Measurements from ENCODE around the gene ERBIN.

Gene ERBIN

GRCh38 chr5:65992630-65993029 is 66.3 kb downstream of the ERBIN start:
- H3K9ac ChIP-seq (ENCODE audit: low read length in 5 of 5) = no peak overlapping the region
- no peak overlapping the region for H3K27ac ChIP-seq (ENCODE audit: low read depth, low read length)
- H3K9me3 ChIP-seq (ENCODE audit: control insufficient read depth in 5 of 5, low read length in 5 of 5) = no peaks in the 10 kb centered on the region
- no peaks in the 10 kb centered on the region for H3K27me3 ChIP-seq (ENCODE audit: control insufficient read depth in 5 of 5, insufficient read depth in 4 of 5, low read length in 5 of 5)
- H3K36me3 ChIP-seq (ENCODE audit: control insufficient read depth in 5 of 5, insufficient read depth in 5 of 5, low read length in 5 of 5) = peaks cover 0 to 20% (median 2%) of the 10 kb centered on the region in 5 donors
- no peak overlapping the region for H3K4me3 ChIP-seq (ENCODE audit: low read depth in 1 of 5, low read length in 5 of 5)
- H3K4me1 ChIP-seq (ENCODE audit: control insufficient read depth in 5 of 5, insufficient read depth in 5 of 5, low read length in 5 of 5) = no peaks in the 10 kb centered on the region

- H3K4me3 ChIP-seq (ENCODE audit: low read depth in 1 of 5, low read length in 5 of 5) = no peak overlapping the region
- H3K9me3 ChIP-seq (ENCODE audit: control insufficient read depth in 5 of 5, low read length in 5 of 5) = no peaks in the 10 kb centered on the region
- H3K9ac ChIP-seq (ENCODE audit: low read length in 5 of 5) = no peak overlapping the region
- no peak overlapping the region for H3K27ac ChIP-seq (ENCODE audit: low read depth, low read length)
- H3K36me3 ChIP-seq (ENCODE audit: control insufficient read depth in 5 of 5, insufficient read depth in 5 of 5, low read length in 5 of 5) = peaks cover 2 to 20% (median 2%) of the 10 kb centered on the region in 5 donors
- H3K4me1 ChIP-seq (ENCODE audit: control insufficient read depth in 5 of 5, insufficient read depth in 5 of 5, low read length in 5 of 5) = no peaks in the 10 kb centered on the region
- no peaks in the 10 kb centered on the region for H3K27me3 ChIP-seq (ENCODE audit: control insufficient read depth in 5 of 5, insufficient read depth in 4 of 5, low read length in 5 of 5)
Measured at GRCh38 chr5:65994117-65994786, 67.9 kb downstream of the ERBIN start.

GRCh38 chr5:65999061-65999723 is 72.8 kb downstream of the ERBIN start:
- no peak overlapping the region for H3K4me3 ChIP-seq (ENCODE audit: low read depth in 1 of 5, low read length in 5 of 5)
- H3K4me1 ChIP-seq (ENCODE audit: control insufficient read depth in 5 of 5, insufficient read depth in 5 of 5, low read length in 5 of 5) = no peaks in the 10 kb centered on the region
- no peaks in the 10 kb centered on the region for H3K9me3 ChIP-seq (ENCODE audit: control insufficient read depth in 5 of 5, low read length in 5 of 5)
- no peak overlapping the region for H3K27ac ChIP-seq (ENCODE audit: low read depth, low read length)
- H3K9ac ChIP-seq (ENCODE audit: low read length in 5 of 5) = no peak overlapping the region
- H3K27me3 ChIP-seq (ENCODE audit: control insufficient read depth in 5 of 5, insufficient read depth in 4 of 5, low read length in 5 of 5) = no peaks in the 10 kb centered on the region
- H3K36me3 ChIP-seq (ENCODE audit: control insufficient read depth in 5 of 5, insufficient read depth in 5 of 5, low read length in 5 of 5) = peaks cover 2 to 21% (median 2%) of the 10 kb centered on the region in 5 donors

- no peak overlapping the region for H3K4me3 ChIP-seq (ENCODE audit: low read depth in 1 of 5, low read length in 5 of 5)
- peaks cover 0 to 9% (median 2%) of the 10 kb centered on the region in 5 donors for H3K36me3 ChIP-seq (ENCODE audit: control insufficient read depth in 5 of 5, insufficient read depth in 5 of 5, low read length in 5 of 5)
- H3K27me3 ChIP-seq (ENCODE audit: control insufficient read depth in 5 of 5, insufficient read depth in 4 of 5, low read length in 5 of 5) = no peaks in the 10 kb centered on the region
Measured at GRCh38 chr5:66001952-66002351, 75.6 kb downstream of the ERBIN start.

GRCh38 chr5:66002415-66002814 is 76.0 kb downstream of the ERBIN start:
- Histone ChIP-seq H3K27me3 (ENCODE audit: control insufficient read depth in 5 of 5, insufficient read depth in 4 of 5, low read length in 5 of 5) (no peaks in the 10 kb centered on the region), H3K27ac (ENCODE audit: low read depth, low read length) (no peak overlapping the region), H3K4me3 (ENCODE audit: low read depth in 1 of 5, low read length in 5 of 5) (no peak overlapping the region), H3K9me3 (ENCODE audit: control insufficient read depth in 5 of 5, low read length in 5 of 5) (no peaks in the 10 kb centered on the region), H3K9ac (ENCODE audit: low read length in 5 of 5) (no peak overlapping the region), H3K36me3 (ENCODE audit: control insufficient read depth in 5 of 5, insufficient read depth in 5 of 5, low read length in 5 of 5) (peaks cover 0 to 5% (median 2%) of the 10 kb centered on the region in 5 donors), H3K4me1 (ENCODE audit: control insufficient read depth in 5 of 5, insufficient read depth in 5 of 5, low read length in 5 of 5) (no peaks in the 10 kb centered on the region)

More at GRCh38 chr5:66001952-66002351, 75.6 kb downstream of the ERBIN start:
- H3K9me3 ChIP-seq (ENCODE audit: control insufficient read depth in 5 of 5, low read length in 5 of 5) = no peaks in the 10 kb centered on the region
- no peak overlapping the region for H3K27ac ChIP-seq (ENCODE audit: low read depth, low read length)
- H3K9ac ChIP-seq (ENCODE audit: low read length in 5 of 5) = no peak overlapping the region
- H3K4me1 ChIP-seq (ENCODE audit: control insufficient read depth in 5 of 5, insufficient read depth in 5 of 5, low read length in 5 of 5) = no peaks in the 10 kb centered on the region

GRCh38 chr5:66004216-66004615 is 77.8 kb downstream of the ERBIN start:
- Histone ChIP-seq H3K9me3 (ENCODE audit: control insufficient read depth in 5 of 5, low read length in 5 of 5) (no peaks in the 10 kb centered on the region), H3K27ac (ENCODE audit: low read depth, low read length) (no peak overlapping the region), H3K4me1 (ENCODE audit: control insufficient read depth in 5 of 5, insufficient read depth in 5 of 5, low read length in 5 of 5) (no peaks in the 10 kb centered on the region), H3K27me3 (ENCODE audit: control insufficient read depth in 5 of 5, insufficient read depth in 4 of 5, low read length in 5 of 5) (no peaks in the 10 kb centered on the region), H3K36me3 (ENCODE audit: control insufficient read depth in 5 of 5, insufficient read depth in 5 of 5, low read length in 5 of 5) (peaks cover 0 to 5% (median 0%) of the 10 kb centered on the region in 5 donors), H3K9ac (ENCODE audit: low read length in 5 of 5) (no peak overlapping the region), H3K4me3 (ENCODE audit: low read depth in 1 of 5, low read length in 5 of 5) (no peak overlapping the region)

GRCh38 chr5:66009277-66009676 is 82.9 kb downstream of the ERBIN start:
- Histone ChIP-seq H3K4me3 (ENCODE audit: low read depth in 1 of 5, low read length in 5 of 5) (no peak overlapping the region), H3K27ac (ENCODE audit: low read depth, low read length) (no peak overlapping the region), H3K9me3 (ENCODE audit: control insufficient read depth in 5 of 5, low read length in 5 of 5) (no peaks in the 10 kb centered on the region), H3K27me3 (ENCODE audit: control insufficient read depth in 5 of 5, insufficient read depth in 4 of 5, low read length in 5 of 5) (no peaks in the 10 kb centered on the region), H3K9ac (ENCODE audit: low read length in 5 of 5) (no peak overlapping the region), H3K4me1 (ENCODE audit: control insufficient read depth in 5 of 5, insufficient read depth in 5 of 5, low read length in 5 of 5) (peaks cover 0 to 4% (median 0%) of the 10 kb centered on the region in 5 donors), H3K36me3 (ENCODE audit: control insufficient read depth in 5 of 5, insufficient read depth in 5 of 5, low read length in 5 of 5) (peaks cover 0 to 9% (median 2%) of the 10 kb centered on the region in 5 donors)

GRCh38 chr5:66010476-66010875 is 84.1 kb downstream of the ERBIN start:
- H3K4me3 ChIP-seq (ENCODE audit: low read depth in 1 of 5, low read length in 5 of 5) = no peak overlapping the region
- no peak overlapping the region for H3K9ac ChIP-seq (ENCODE audit: low read length in 5 of 5)
- H3K27me3 ChIP-seq (ENCODE audit: control insufficient read depth in 5 of 5, insufficient read depth in 4 of 5, low read length in 5 of 5) = no peaks in the 10 kb centered on the region
- H3K4me1 ChIP-seq (ENCODE audit: control insufficient read depth in 5 of 5, insufficient read depth in 5 of 5, low read length in 5 of 5) = peaks cover 0 to 4% (median 0%) of the 10 kb centered on the region in 5 donors
- H3K27ac ChIP-seq (ENCODE audit: low read depth, low read length) = no peak overlapping the region
- H3K36me3 ChIP-seq (ENCODE audit: control insufficient read depth in 5 of 5, insufficient read depth in 5 of 5, low read length in 5 of 5) = peaks cover 0 to 19% (median 4%) of the 10 kb centered on the region in 5 donors
- H3K9me3 ChIP-seq (ENCODE audit: control insufficient read depth in 5 of 5, low read length in 5 of 5) = no peaks in the 10 kb centered on the region

GRCh38 chr5:66012271-66012670 is 85.9 kb downstream of the ERBIN start:
- no peak overlapping the region for H3K4me3 ChIP-seq (ENCODE audit: low read depth in 1 of 5, low read length in 5 of 5)
- H3K27ac ChIP-seq (ENCODE audit: low read depth, low read length) = no peak overlapping the region
- no peaks in the 10 kb centered on the region for H3K9me3 ChIP-seq (ENCODE audit: control insufficient read depth in 5 of 5, low read length in 5 of 5)
- H3K4me1 ChIP-seq (ENCODE audit: control insufficient read depth in 5 of 5, insufficient read depth in 5 of 5, low read length in 5 of 5) = peaks cover 0 to 4% (median 0%) of the 10 kb centered on the region in 5 donors
- peaks cover 0 to 27% (median 11%) of the 10 kb centered on the region in 5 donors for H3K36me3 ChIP-seq (ENCODE audit: control insufficient read depth in 5 of 5, insufficient read depth in 5 of 5, low read length in 5 of 5)
- H3K27me3 ChIP-seq (ENCODE audit: control insufficient read depth in 5 of 5, insufficient read depth in 4 of 5, low read length in 5 of 5) = no peaks in the 10 kb centered on the region
- no peak overlapping the region for H3K9ac ChIP-seq (ENCODE audit: low read length in 5 of 5)

GRCh38 chr5:66013397-66013796 is 87.0 kb downstream of the ERBIN start:
- H3K4me3 ChIP-seq (ENCODE audit: low read depth in 1 of 5, low read length in 5 of 5) = no peak overlapping the region
- H3K9ac ChIP-seq (ENCODE audit: low read length in 5 of 5) = no peak overlapping the region
- H3K9me3 ChIP-seq (ENCODE audit: control insufficient read depth in 5 of 5, low read length in 5 of 5) = no peaks in the 10 kb centered on the region
- H3K4me1 ChIP-seq (ENCODE audit: control insufficient read depth in 5 of 5, insufficient read depth in 5 of 5, low read length in 5 of 5) = peaks cover 0 to 4% (median 0%) of the 10 kb centered on the region in 5 donors
- no peaks in the 10 kb centered on the region for H3K27me3 ChIP-seq (ENCODE audit: control insufficient read depth in 5 of 5, insufficient read depth in 4 of 5, low read length in 5 of 5)
- H3K36me3 ChIP-seq (ENCODE audit: control insufficient read depth in 5 of 5, insufficient read depth in 5 of 5, low read length in 5 of 5) = peaks cover 0 to 27% (median 11%) of the 10 kb centered on the region in 5 donors
- H3K27ac ChIP-seq (ENCODE audit: low read depth, low read length) = no peak overlapping the region
